Activated CD4-positive, alpha-beta T cell treated with anti-CD3 and anti-CD28 coated beads for 36 hours (primary cell): ENCODE results near the gene TMEM225B. TPM values are rescaled to one million over a fixed set of nuclear protein-coding genes. Genes with fewer than 3 reads are reported as not detected.

Experiments used
- ATAC-seq: fragments of 200-7000 bp; cut with Tn5 transposase; one replicate; pipeline ENCODE4 v1.10.0; 2021; ENCODE audit warnings: mild to moderate bottlenecking, moderate library complexity
- CTCF ChIA-PET: fragments of 350-600 bp; sonication (Branson Sonifier 250); formaldehyde crosslinking; loops from one replicate; lab custom pipeline; 2021; ENCODE audit warnings: antibody characterized with exemption; lab: Charles Lee
- POLR2A ChIA-PET: fragments of 350-600 bp; sonication (Branson Sonifier 250); formaldehyde crosslinking; loops from one replicate; lab custom pipeline; 2021; ENCODE audit warnings: antibody characterized with exemption, inconsistent platforms; lab: Charles Lee
- DNase-seq: peaks from one replicate; pipeline ENCODE4 v3.0.0-alpha.2; 2020
- H3K27ac Mint-ChIP-seq: one replicate; pipeline ENCODE4 v1.8.0; 2021; ENCODE audit warnings: mixed read lengths
- H3K27me3 Mint-ChIP-seq: one replicate; pipeline ENCODE4 v1.8.0; 2021; ENCODE audit warnings: mixed read lengths
- H3K36me3 Mint-ChIP-seq: one replicate; pipeline ENCODE4 v1.8.0; 2021; ENCODE audit warnings: low read depth, mixed read lengths
- H3K4me1 Mint-ChIP-seq: one replicate; pipeline ENCODE4 v1.8.0; 2021; ENCODE audit warnings: mixed read lengths
- H3K4me3 Mint-ChIP-seq: one replicate; pipeline ENCODE4 v1.8.0; 2021; ENCODE audit warnings: mild to moderate bottlenecking, moderate library complexity, mixed read lengths
- H3K9me3 Mint-ChIP-seq: one replicate; pipeline ENCODE4 v1.8.0; 2021; ENCODE audit warnings: low read depth, mixed read lengths
- intact Hi-C, 2 experiments: fragments of 100-400 bp; cut with DNase I in 1 of 2; cut with micrococcal nuclease in 1 of 2; formaldehyde crosslinking; loops; one replicate each; pipeline versions ENCODE4 v1.14.2 to v1.15.1; 2022 to 2024; cut with DNase I, micrococcal nuclease
- total RNA-seq, 2 experiments: library from RNA; stranded (reverse); gene quantifications; one replicate each; pipeline ENCODE4 v1.2.3, GENCODE V29; 2021

TMEM225B gene
- total RNA-seq, 2 experiments from 2014 or later: 0.57 to 0.58 TPM

- Mint-ChIP-seq H3K27ac (no peak overlapping the region), H3K36me3 (no peaks in the 10 kb centered on the region), H3K9me3 (no peaks in the 10 kb centered on the region), H3K4me1 (no peaks in the 10 kb centered on the region), H3K4me3 (no peak overlapping the region), H3K27me3 (no peaks in the 10 kb centered on the region)
- DNase-seq (no peak), ATAC-seq (no peak)
- POLR2A ChIA-PET: no interaction called here
- CTCF ChIA-PET: no interaction called here
- intact Hi-C loops: no loop called here
These were observed 9.5 kb downstream of the TMEM225B start for GRCh38 chr7:99607548-99607947.

DNA sequence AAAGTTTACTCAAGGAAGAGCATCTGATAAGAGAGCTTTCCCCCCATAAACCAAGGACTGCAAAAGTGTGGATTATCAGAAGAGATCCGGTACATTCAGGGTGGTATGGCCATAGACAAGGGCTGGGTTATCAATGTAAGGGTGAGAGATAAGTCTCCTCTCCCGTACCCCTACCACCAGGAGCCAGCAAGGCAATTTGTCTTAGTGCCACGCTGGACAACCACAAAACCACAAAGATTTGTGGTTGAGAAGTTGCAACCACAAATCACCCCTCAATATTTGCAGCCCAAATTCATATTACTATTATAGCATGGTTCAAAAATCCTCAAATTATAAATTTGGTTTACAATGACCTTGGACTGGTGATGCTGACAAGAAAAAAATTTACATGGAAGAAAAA, 16.4 kb downstream of the TMEM225B start:
- no peaks in the 10 kb centered on the region for H3K9me3 Mint-ChIP-seq
- ChIA-PET CTCF (interaction anchor here (1.3 kb wide), 1 partner anchor 37 kb away, joined by 4 read pairs; no protein-coding TSS in a partner anchor), POLR2A (interaction anchor here (0.8 kb wide), 1 partner anchor 52 kb away, joined by 3 read pairs; no protein-coding TSS in a partner anchor)
- no peak overlapping the region for H3K4me3 Mint-ChIP-seq
- H3K27ac Mint-ChIP-seq: no peak overlapping the region
- no peak for DNase-seq
- no peaks in the 10 kb centered on the region for H3K27me3 Mint-ChIP-seq
- intact Hi-C loops: loop anchor here (10.0 kb wide), 2 partner anchors 110 to 470 kb away; partner anchors contain the start of genes COPS6 (in 1 of the 2), ZKSCAN5 (in 1 of the 2), ZNF3 (in 1 of the 2) and ZNF394 (in 1 of the 2)
- peaks cover 32% of the 10 kb centered on the region for H3K4me1 Mint-ChIP-seq
- no peak for ATAC-seq
- H3K36me3 Mint-ChIP-seq: peaks cover 19% of the 10 kb centered on the region

DNA sequence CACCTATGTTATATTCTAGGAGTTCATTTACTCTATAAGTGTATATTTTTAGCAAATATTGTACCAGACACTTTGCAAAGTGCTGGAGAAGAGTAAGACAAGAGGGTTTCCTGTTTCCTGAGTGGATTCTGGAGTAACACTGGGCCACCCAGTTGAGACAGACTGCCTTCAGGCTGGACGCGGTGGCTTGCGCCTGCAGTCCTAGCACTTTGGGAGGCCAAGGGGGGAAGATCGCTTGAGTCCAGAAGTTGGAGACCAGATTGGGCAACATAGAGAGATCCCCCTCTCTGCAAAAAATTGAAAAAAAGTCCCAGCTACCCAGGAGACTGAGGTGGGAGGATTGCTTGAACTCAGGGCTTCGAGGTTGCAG, 17.9 kb downstream of the TMEM225B start:
- Mint-ChIP-seq H3K27me3 (no peaks in the 10 kb centered on the region), H3K4me1 (peaks cover 38% of the 10 kb centered on the region), H3K27ac (peak overlapping the region; percentile 96), H3K36me3 (peaks cover 32% of the 10 kb centered on the region), H3K4me3 (peak overlapping the region; percentile 92), H3K9me3 (no peaks in the 10 kb centered on the region)
- ATAC-seq: peak; percentile 10
- ChIA-PET POLR2A (interaction anchor here (1.3 kb wide), 1 partner anchor 111 kb away, joined by 4 read pairs; the partner anchor contains the start of gene ZKSCAN5), CTCF (interaction anchor here (0.8 to 2.6 kb wide), 5 partner anchors 8 to 435 kb away, joined by 3 to 7 read pairs (median 4); no protein-coding TSS in a partner anchor)
- intact Hi-C loops: loop anchor here (1.0 to 10.0 kb wide), 10 partner anchors 35 to 469 kb away; partner anchors contain the start of genes ZKSCAN5 (in 2 of the 2), ZNF394 (in 2 of the 2), ZNF655 (in 2 of the 2) and COPS6 (in 1 of the 2)
- no peak for DNase-seq

- ChIA-PET CTCF (interaction anchor here (0.8 to 2.6 kb wide), 5 partner anchors 8 to 434 kb away, joined by 3 to 7 read pairs (median 4); no protein-coding TSS in a partner anchor), POLR2A (interaction anchor here (0.6 to 1.3 kb wide), 4 partner anchors 12 to 215 kb away, joined by 3 to 6 read pairs (median 4); partner anchors contain the start of gene ZKSCAN5)
- Mint-ChIP-seq H3K4me3 (peak within 1 kb of the TSS; percentile 92), H3K36me3 (peaks cover 38% of the 10 kb centered on the region), H3K27me3 (no peaks in the 10 kb centered on the region), H3K9me3 (no peaks in the 10 kb centered on the region), H3K4me1 (peaks cover 44% of the 10 kb centered on the region), H3K27ac (peak within 1 kb of the TSS; percentile 96)
- intact Hi-C loops: loop anchor here (1.0 to 10.0 kb wide), 10 partner anchors 36 to 468 kb away; partner anchors contain the start of genes ZKSCAN5 (in 2 of the 2), ZNF394 (in 2 of the 2), ZNF655 (in 2 of the 2) and COPS6 (in 1 of the 2)
- peak; percentile 92 for DNase-seq
- peak; percentile 93 for ATAC-seq
These were observed 18.5 kb downstream of the TMEM225B start, which contains the start of gene ZSCAN25 for GRCh38 chr7:99616359-99617191. ZSCAN25 (plus strand) TSS chr7:99616946; CDS start chr7:99619607, 2,661 bp downstream.

- ChIA-PET CTCF (interaction anchor here (0.8 to 2.6 kb wide), 4 partner anchors 15 to 235 kb away, joined by 3 to 7 read pairs (median 4); no protein-coding TSS in a partner anchor), POLR2A (interaction anchor here (0.6 to 1.3 kb wide), 3 partner anchors 14 to 216 kb away, joined by 3 to 6 read pairs (median 4); partner anchors contain the start of gene ZKSCAN5)
- Mint-ChIP-seq H3K4me3 (peak overlapping the region; percentile 92), H3K36me3 (peaks cover 44% of the 10 kb centered on the region), H3K9me3 (no peaks in the 10 kb centered on the region), H3K27ac (peak overlapping the region; percentile 96), H3K27me3 (no peaks in the 10 kb centered on the region), H3K4me1 (peaks cover 49% of the 10 kb centered on the region)
- intact Hi-C loops: loop anchor here (2.0 to 10.0 kb wide), 5 partner anchors 36 to 468 kb away; partner anchors contain the start of genes COPS6 (in 1 of the 2), ZKSCAN1 (in 1 of the 2), ZKSCAN5 (in 1 of the 2) and ZNF3 (in 1 of the 2)
- DNase-seq: no peak
- no peak for ATAC-seq
These were observed 19.2 kb downstream of the TMEM225B start for GRCh38 chr7:99617192-99617781.

DNA sequence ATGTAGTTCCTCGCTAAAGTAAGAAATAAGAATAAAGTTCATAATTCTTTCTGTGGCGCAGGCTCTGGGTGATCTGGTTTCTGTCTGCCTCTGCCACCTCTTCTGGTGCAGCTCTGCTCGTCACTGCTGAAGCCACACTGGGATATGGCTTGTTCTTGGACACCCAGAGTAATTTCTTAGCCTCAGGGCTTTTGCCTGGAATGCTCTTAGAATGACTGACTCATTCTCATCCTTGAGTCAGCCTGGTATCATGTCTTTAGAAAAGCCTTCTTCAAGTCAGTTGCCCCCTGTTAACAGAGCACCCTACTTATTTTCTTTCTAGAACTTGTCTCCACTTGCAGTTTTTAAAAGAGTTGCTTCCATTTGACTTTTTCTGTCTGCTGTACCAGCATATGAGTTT, 20.7 kb downstream of the TMEM225B start:
- H3K27me3 Mint-ChIP-seq: no peaks in the 10 kb centered on the region
- peak overlapping the region; percentile 96 for H3K27ac Mint-ChIP-seq
- H3K4me1 Mint-ChIP-seq: peaks cover 64% of the 10 kb centered on the region
- ChIA-PET CTCF (no interaction called here), POLR2A (no interaction called here)
- intact Hi-C loops: loop anchor here (5.0 to 10.0 kb wide), 3 partner anchors 114 to 466 kb away; partner anchors contain the start of genes COPS6 (in 1 of the 2), ZKSCAN5 (in 1 of the 2), ZNF3 (in 1 of the 2) and ZNF394 (in 1 of the 2)
- ATAC-seq (no peak), DNase-seq (no peak)
- peak overlapping the region; percentile 92 for H3K4me3 Mint-ChIP-seq
- H3K9me3 Mint-ChIP-seq: no peaks in the 10 kb centered on the region
- peaks cover 58% of the 10 kb centered on the region for H3K36me3 Mint-ChIP-seq

DNA sequence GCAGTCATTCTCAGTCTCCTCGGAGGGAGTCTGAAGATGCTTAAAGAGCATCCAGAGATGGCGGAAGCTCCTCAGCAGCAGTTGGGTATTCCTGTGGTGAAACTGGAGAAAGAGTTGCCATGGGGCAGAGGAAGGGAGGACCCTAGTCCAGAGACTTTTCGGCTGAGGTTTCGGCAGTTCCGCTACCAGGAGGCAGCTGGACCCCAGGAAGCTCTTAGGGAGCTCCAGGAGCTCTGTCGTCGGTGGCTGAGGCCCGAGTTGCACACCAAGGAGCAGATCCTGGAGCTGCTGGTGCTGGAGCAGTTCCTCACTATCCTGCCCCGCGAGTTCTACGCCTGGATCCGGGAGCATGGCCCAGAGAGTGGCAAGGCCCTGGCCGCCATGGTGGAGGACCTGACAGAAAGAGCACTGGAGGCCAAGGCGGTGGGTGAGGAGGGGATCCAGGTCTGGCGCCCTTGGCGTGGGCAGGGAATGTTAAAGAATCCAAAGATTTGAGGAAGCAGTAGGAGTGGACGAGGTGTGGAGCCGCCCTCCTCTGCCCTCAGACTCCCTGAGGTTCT, 21.6 kb downstream of the TMEM225B start:
- CTCF ChIA-PET: no interaction called here
- ATAC-seq: no peak

GRCh38 chr7:99621271-99621670, 23.2 kb downstream of the TMEM225B start:
- H3K27ac Mint-ChIP-seq: peak overlapping the region; percentile 98
- ChIA-PET POLR2A (no interaction called here), CTCF (no interaction called here)
- no peak overlapping the region for H3K4me3 Mint-ChIP-seq
- H3K36me3 Mint-ChIP-seq: peaks cover 83% of the 10 kb centered on the region
- H3K9me3 Mint-ChIP-seq: no peaks in the 10 kb centered on the region
- H3K27me3 Mint-ChIP-seq: no peaks in the 10 kb centered on the region
- DNase-seq: no peak
- intact Hi-C loops: loop anchor here in 1 of 2 experiments (5.0 kb wide), 2 partner anchors 166 to 371 kb away; no protein-coding TSS in a partner anchor
- ATAC-seq: no peak
- H3K4me1 Mint-ChIP-seq: peaks cover 80% of the 10 kb centered on the region

More for the DNA sequence above, 21.6 kb downstream of the TMEM225B start:
- Mint-ChIP-seq H3K9me3 (no peaks in the 10 kb centered on the region), H3K36me3 (peaks cover 67% of the 10 kb centered on the region), H3K27ac (peak overlapping the region; percentile 96), H3K4me1 (peaks cover 73% of the 10 kb centered on the region), H3K4me3 (no peak overlapping the region), H3K27me3 (no peaks in the 10 kb centered on the region)
- POLR2A ChIA-PET: interaction anchor here (0.6 kb wide), 1 partner anchor 287 kb away, joined by 3 read pairs; no protein-coding TSS in a partner anchor
- intact Hi-C loops: loop anchor here (5.0 to 10.0 kb wide), 5 partner anchors 115 to 465 kb away; partner anchors contain the start of genes COPS6 (in 1 of the 2), ZKSCAN5 (in 1 of the 2), ZNF3 (in 1 of the 2) and ZNF394 (in 1 of the 2)
- DNase-seq: no peak

GRCh38 chr7:99622596-99622995, 24.5 kb downstream of the TMEM225B start:
- no peaks in the 10 kb centered on the region for H3K27me3 Mint-ChIP-seq
- POLR2A ChIA-PET: no interaction called here
- peak overlapping the region; percentile 98 for H3K27ac Mint-ChIP-seq
- peaks cover 90% of the 10 kb centered on the region for H3K36me3 Mint-ChIP-seq
- intact Hi-C loops: loop anchor here in 1 of 2 experiments (5.0 kb wide), 2 partner anchors 165 to 370 kb away; no protein-coding TSS in a partner anchor
- H3K4me3 Mint-ChIP-seq: peak overlapping the region; percentile 88
- CTCF ChIA-PET: no interaction called here
- peaks cover 86% of the 10 kb centered on the region for H3K4me1 Mint-ChIP-seq
- ATAC-seq (no peak), DNase-seq (peak; percentile 46)
- no peaks in the 10 kb centered on the region for H3K9me3 Mint-ChIP-seq

DNA sequence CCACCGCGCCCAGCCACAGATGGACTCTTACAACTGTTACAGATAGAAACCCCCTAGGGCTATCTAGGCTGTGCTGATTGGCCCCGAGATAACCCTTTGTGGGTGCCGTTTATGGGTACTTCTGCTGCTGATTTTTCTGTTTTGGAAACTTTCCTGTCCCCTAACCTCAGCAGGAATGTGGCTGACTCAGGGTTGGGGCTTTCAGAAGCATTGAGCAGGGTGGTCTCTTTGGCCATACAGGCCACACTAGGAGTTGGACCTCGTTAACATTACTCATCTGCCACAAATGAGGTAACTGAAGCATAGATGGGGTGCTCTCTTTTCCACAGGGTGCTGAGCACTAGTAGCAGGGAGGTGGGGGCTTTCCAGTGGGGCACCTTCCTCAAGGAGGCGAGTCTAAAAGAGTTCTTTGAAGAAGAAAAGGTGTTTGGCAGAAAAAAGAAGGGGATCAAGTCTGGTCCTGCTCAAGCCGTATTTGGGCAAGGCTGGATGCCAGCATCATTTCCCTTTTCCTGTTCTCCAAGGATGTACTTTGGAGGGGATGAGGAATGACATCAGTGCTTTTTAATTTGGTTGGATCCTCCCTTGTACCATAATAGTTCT, 25.1 kb downstream of the TMEM225B start:
- H3K4me3 Mint-ChIP-seq: peak overlapping the region; percentile 88
- no peaks in the 10 kb centered on the region for H3K27me3 Mint-ChIP-seq
- intact Hi-C loops: loop anchor here in 1 of 2 experiments (5.0 kb wide), 2 partner anchors 164 to 369 kb away; no protein-coding TSS in a partner anchor
- ATAC-seq (peak; percentile 52), DNase-seq (peak; percentile 65)
- no peaks in the 10 kb centered on the region for H3K9me3 Mint-ChIP-seq
- ChIA-PET CTCF (interaction anchor here (1.5 kb wide), 1 partner anchor 7 kb away, joined by 4 read pairs; no protein-coding TSS in a partner anchor), POLR2A (no interaction called here)
- H3K36me3 Mint-ChIP-seq: peaks cover 88% of the 10 kb centered on the region
- H3K27ac Mint-ChIP-seq: peak overlapping the region; percentile 98
- peaks cover 80% of the 10 kb centered on the region for H3K4me1 Mint-ChIP-seq
